Gastrocnemius medialis (tissue), 4 donors: ENCODE measurements around the gene STEAP1B. TPM values are rescaled to one million over a fixed set of nuclear protein-coding genes. Genes with fewer than 3 reads are reported as not detected.
"Not testable (repeated sequence)": the region's sequence is repeated elsewhere in the genome, so short reads cannot be mapped to it uniquely, and the experiment has no call there.

Experiments
- ATAC-seq, 2 donors: fragments of 150-250 bp; one replicate each; pipeline ENCODE4 v1.9.1; 2016
- DNase-seq, 2 donors: peaks; one replicate each; pipeline ENCODE4 v3.0.0-alpha.2; 2019
- H3K27ac ChIP-seq, 4 donors: fragments of 200-600 bp; sonication (generic); 1 replicate in 1 of 4; 2 replicates in 3 of 4; pipeline ENCODE4 v1.5.1; 2016 to 2018; ENCODE audit warnings: mild to moderate bottlenecking in 2 of 4, moderate library complexity in 1 of 4
- H3K27me3 ChIP-seq, 3 donors: fragments of 200-600 bp; sonication (generic) in 2 of 3; 1 replicate in 1 of 3; 2 replicates in 2 of 3; pipeline versions ENCODE4 v1.5.1 to v1.6.0; 2016 to 2019; ENCODE audit warnings: mild to moderate bottlenecking in 1 of 3, moderate library complexity in 1 of 3
- H3K36me3 ChIP-seq, 2 donors: fragments of 200-600 bp; sonication (generic) in 1 of 2; one replicate each; pipeline ENCODE4 v1.5.1; 2017 to 2018
- H3K4me1 ChIP-seq, 2 donors: fragments of 200-600 bp; sonication (generic) in 1 of 2; one replicate each; pipeline ENCODE4 v1.5.1; 2016 to 2017; ENCODE audit warnings: mild to moderate bottlenecking in 2 of 2
- H3K4me3 ChIP-seq, 4 donors: fragments of 200-600 bp; sonication (generic) in 3 of 4; 1 replicate in 1 of 4; 2 replicates in 3 of 4; pipeline ENCODE4 v1.5.1; 2016 to 2019; ENCODE audit warnings: mild to moderate bottlenecking in 2 of 4
- H3K9me3 ChIP-seq, 3 donors: fragments of 200-600 bp; sonication (generic) in 2 of 3; 1 replicate in 1 of 3; 2 replicates in 2 of 3; pipeline ENCODE4 v1.5.1; 2016 to 2019
- CTCF ChIP-seq, 5 experiments: fragments of 450-650 bp in 3 of 5; fragments of 200-600 bp in 2 of 5; sonication (generic) in 2 of 5; IDR thresholded peaks in 4 of 5; conservative IDR thresholded peaks in 1 of 5; 1 replicate in 4 of 5; 2 replicates in 1 of 5; pipeline ENCODE4 v1.5.1; 2016 to 2019; ENCODE audit warnings: antibody characterized with exemption in 5 of 5, mild to moderate bottlenecking in 3 of 5, moderate library complexity in 3 of 5
- POLR2A ChIP-seq, 2 donors: fragments of 450-650 bp; IDR thresholded peaks; one replicate each; pipeline ENCODE4 v1.6.1; 2017; ENCODE audit warnings: antibody characterized with exemption in 2 of 2, mild to moderate bottlenecking in 2 of 2, moderate library complexity in 2 of 2
- in situ Hi-C, 4 donors: fragments of 200-750 bp; cut with MboI; loops; one replicate each; pipeline versions ENCODE4 v1.15.0 to v1.8.0; 2017; ENCODE audit warnings: low sequenced_read_pairs in 4 of 4
- intact Hi-C: fragments of 100-400 bp; cut with DNase I; formaldehyde crosslinking; loops from one replicate; pipeline ENCODE4 v1.15.1; 2023; ENCODE audit warnings: low total_unique reads
- total RNA-seq, 4 donors: library from RNA; depleted of rRNA; stranded (reverse); fragments of >200 nt; gene quantifications; one replicate each; pipeline versions ENCODE4 v1.1.0 to v1.2.3, GENCODE V29; 2016

Gene STEAP1B
- total RNA-seq, result 1 to 10 TPM in 1 of 4 donors, under 1 TPM in 3; 0.60 to 1.7 (median 0.74) TPM

GRCh38 chr7:22499888-22500689, at the start of gene STEAP1B:
STEAP1B (minus strand) TSS chr7:22500188; CDS start chr7:22494855, 5,333 bp downstream.
- intact Hi-C loops, H3K36me3 ChIP-seq, H3K9me3 ChIP-seq, H3K27ac ChIP-seq, H3K4me1 ChIP-seq, H3K27me3 ChIP-seq: not testable (repeated sequence)
- DNase-seq, result peak; percentile 60 to 75
- TF ChIP-seq CTCF (IDR thresholded peaks at IDR 0.05 in 4 of 5, conservative IDR thresholded peaks at IDR 0.05 in 1 of 5), result peak; percentile 32 to 87 (median 69)
- H3K4me3 ChIP-seq, result peak within 1 kb of the TSS; percentile 40 to 60 (median 48)
- in situ Hi-C loops, result loop anchor here in 1 of 4 donors (25.0 kb wide), 1 partner anchor 188 kb away; no protein-coding TSS in a partner anchor
- peak; percentile 86 to 95 for ATAC-seq

- Histone ChIP-seq H3K27me3 (peaks cover 11 to 20% (median 13%) of the 10 kb centered on the region in 3 donors), H3K4me3 (no peak overlapping the region), H3K9me3 (no peaks in the 10 kb centered on the region), H3K27ac (no peak overlapping the region), H3K36me3 (no peaks in the 10 kb centered on the region), H3K4me1 (no peaks in the 10 kb centered on the region)
- intact Hi-C loops, result no loop called here
- ATAC-seq, result no peak
- in situ Hi-C loops, result no loop called here
- TF ChIP-seq CTCF (IDR thresholded peaks at IDR 0.05 in 4 of 5, conservative IDR thresholded peaks at IDR 0.05 in 1 of 5) (no peak), POLR2A (IDR thresholded peaks at IDR 0.05) (no peak)
- DNase-seq, result no peak
Measured at GRCh38 chr7:22549051-22549450, 49.1 kb upstream of the STEAP1B start.

GRCh38 chr7:22548313-22548712, 48.3 kb upstream of the STEAP1B start:
- no peak overlapping the region for H3K27ac ChIP-seq
- TF ChIP-seq CTCF (IDR thresholded peaks at IDR 0.05 in 4 of 5, conservative IDR thresholded peaks at IDR 0.05 in 1 of 5), result no peak
- no peak for TF ChIP-seq POLR2A (IDR thresholded peaks at IDR 0.05)
- H3K36me3 ChIP-seq, result no peaks in the 10 kb centered on the region
- no peak for DNase-seq
- in situ Hi-C loops, result no loop called here
- H3K27me3 ChIP-seq, result peaks cover 11 to 20% (median 13%) of the 10 kb centered on the region in 3 donors
- H3K4me3 ChIP-seq, result no peak overlapping the region
- ATAC-seq, result no peak
- no peaks in the 10 kb centered on the region for H3K4me1 ChIP-seq
- no peaks in the 10 kb centered on the region for H3K9me3 ChIP-seq
- intact Hi-C loops, result no loop called here

- intact Hi-C loops (no loop called here), in situ Hi-C loops (no loop called here)
- no peak overlapping the region for H3K27ac ChIP-seq
- ATAC-seq (no peak), DNase-seq (no peak)
- no peak overlapping the region for H3K4me3 ChIP-seq
- H3K9me3 ChIP-seq, result no peaks in the 10 kb centered on the region
- peaks cover 11 to 17% (median 13%) of the 10 kb centered on the region in 3 donors for H3K27me3 ChIP-seq
- no peaks in the 10 kb centered on the region for H3K36me3 ChIP-seq
- TF ChIP-seq CTCF (IDR thresholded peaks at IDR 0.05 in 4 of 5, conservative IDR thresholded peaks at IDR 0.05 in 1 of 5) (no peak), POLR2A (IDR thresholded peaks at IDR 0.05) (no peak)
- no peaks in the 10 kb centered on the region for H3K4me1 ChIP-seq
Measured at GRCh38 chr7:22546769-22547168, 46.8 kb upstream of the STEAP1B start.
